Hepatocyte (in vitro differentiated cells): ENCODE results near the gene ALCAM. TPM values are rescaled to one million over a fixed set of nuclear protein-coding genes. Genes with fewer than 3 reads are reported as not detected.

Source experiments
- DNase-seq: peaks from one replicate; pipeline ENCODE4 v3.0.0-alpha.2; 2016; ENCODE audit warnings: low spot score
- H2AFZ ChIP-seq: fragments of 200-600 bp; sonication (generic); 2 replicates; pipeline ENCODE4 v1.6.0; 2016; ENCODE audit warnings: antibody characterized with exemption, mild to moderate bottlenecking
- H3K27ac ChIP-seq: fragments of 200-600 bp; sonication (generic); 2 replicates; pipeline ENCODE4 v1.5.1; 2016; ENCODE audit warnings: mild to moderate bottlenecking
- H3K27me3 ChIP-seq: fragments of 200-600 bp; sonication (generic); 2 replicates; pipeline ENCODE4 v1.6.1; 2016
- H3K36me3 ChIP-seq: fragments of 200-600 bp; sonication (generic); replicated peaks from 2 replicates; pipeline ENCODE4 v1.5.1; 2016; ENCODE audit warnings: low read depth; ENCODE audit not compliant: insufficient read depth
- H3K4me1 ChIP-seq: fragments of 200-600 bp; sonication (generic); 2 replicates; pipeline ENCODE4 v1.5.1; 2016; ENCODE audit warnings: mild to moderate bottlenecking, moderate library complexity; ENCODE audit not compliant: insufficient read depth
- H3K4me2 ChIP-seq: fragments of 200-600 bp; sonication (generic); 2 replicates; pipeline ENCODE4 v1.6.0; 2016
- H3K4me3 ChIP-seq: fragments of 200-600 bp; sonication (generic); 2 replicates; pipeline ENCODE4 v1.5.1; 2016; ENCODE audit warnings: mild to moderate bottlenecking
- H3K79me2 ChIP-seq: fragments of 200-600 bp; sonication (generic); 2 replicates; pipeline ENCODE4 v1.6.0; 2017; ENCODE audit warnings: mild to moderate bottlenecking
- H3K9me2 ChIP-seq: fragments of 200-600 bp; sonication (generic); replicated peaks from 2 replicates; pipeline ENCODE4 v1.6.0; 2017; ENCODE audit warnings: mild to moderate bottlenecking; ENCODE audit not compliant: insufficient read depth
- H3K9me3 ChIP-seq: fragments of 200-600 bp; sonication (generic); 2 replicates; pipeline ENCODE4 v1.5.1; 2016; ENCODE audit warnings: low read depth, mild to moderate bottlenecking
- H4K20me1 ChIP-seq: fragments of 200-600 bp; sonication (generic); 2 replicates; pipeline ENCODE4 v1.6.0; 2016; ENCODE audit warnings: mild to moderate bottlenecking; ENCODE audit not compliant: insufficient read depth, poor library complexity, severe bottlenecking
- CTCF ChIP-seq: fragments of 200-600 bp; sonication (generic); IDR thresholded peaks from 2 replicates; pipeline ENCODE4 v1.5.1; 2016; ENCODE audit warnings: antibody characterized with exemption, mild to moderate bottlenecking; ENCODE audit not compliant: poor library complexity
- EZH2 ChIP-seq: fragments of 200-600 bp; sonication (generic); IDR thresholded peaks from 2 replicates; pipeline ENCODE4 v1.6.1; 2016; ENCODE audit warnings: antibody characterized with exemption, mild to moderate bottlenecking, borderline replicate concordance
- EZH2phosphoT487 ChIP-seq: fragments of 200-600 bp; sonication (generic); IDR thresholded peaks from one replicate; pipeline ENCODE4 v1.6.1; 2018; ENCODE audit warnings: antibody characterized with exemption, mild to moderate bottlenecking, low read depth, moderate library complexity; ENCODE audit not compliant: unreplicated experiment, severe bottlenecking
- WGBS: methylation state at CpG from one replicate; pipeline ENCODE4 v1.1.6; 2016; ENCODE audit warnings: low lambda C conversion rate; ENCODE audit errors: missing lambda C conversion rate; 5-methylcytosine and 5-hydroxymethylcytosine counted together
- polyA plus RNA-seq: library from polyadenylated mRNA; unstranded; fragments of >200 nt; fragmentation: Nextera tagmentation; extraction: Ambion mirVana; gene quantifications from 2 replicates; pipeline ENCODE4 v1.2.1, GENCODE V29; 2016
- total RNA-seq: library from RNA; depleted of rRNA; stranded (reverse); fragments of >200 nt; gene quantifications from 2 replicates; pipeline ENCODE4 v1.2.3, GENCODE V29; 2014

The ALCAM gene
- total and polyA plus RNA-seq, 2 experiments from 2014 or later, result 58.0 to 134 TPM

DNA sequence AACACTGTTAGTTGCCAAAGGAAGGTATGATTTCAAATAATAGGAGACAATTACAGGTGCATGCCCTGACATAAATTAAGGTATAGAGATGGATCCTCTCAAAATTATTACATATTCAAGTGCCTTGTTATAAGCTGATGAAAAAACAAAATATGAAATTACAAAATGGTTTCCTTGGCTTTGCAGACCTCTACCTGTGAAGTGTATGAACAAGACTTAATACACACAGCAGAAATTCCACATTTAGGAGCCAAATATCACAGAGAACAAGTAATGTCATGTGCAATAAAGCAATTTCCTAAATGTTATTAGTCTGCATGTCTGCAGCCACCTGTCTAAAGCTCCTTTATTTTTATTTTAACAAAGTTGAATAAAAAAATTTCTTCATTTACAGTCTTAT lies 151.5 kb downstream of the ALCAM start:
- TF ChIP-seq EZH2phosphoT487 (no peak), EZH2 (no peak), CTCF (peak; percentile 22)
- H3K4me2 ChIP-seq, result no peak overlapping the region

GRCh38 chr3:105518806-105519418 lies 152.2 kb downstream of the ALCAM start:
- Histone ChIP-seq H3K9me3 (no peaks in the 10 kb centered on the region), H3K27ac (no peak overlapping the region), H3K4me1 (no peaks in the 10 kb centered on the region), H3K4me2 (no peak overlapping the region), H3K9me2 (no peaks in the 10 kb centered on the region), H4K20me1 (no peaks in the 10 kb centered on the region), H3K36me3 (no peaks in the 10 kb centered on the region), H2AFZ (no peak overlapping the region), H3K79me2 (no peaks in the 10 kb centered on the region), H3K4me3 (no peak overlapping the region), H3K27me3 (no peaks in the 10 kb centered on the region)
- DNase-seq, result peak; percentile 70
- WGBS, result 6% methylated on average over 4 of the region's 4 CpGs
- TF ChIP-seq EZH2phosphoT487 (no peak), CTCF (peak; percentile 70)

More for the DNA sequence above, 151.5 kb downstream of the ALCAM start:
- no peaks in the 10 kb centered on the region for H3K4me1 ChIP-seq
- H3K9me2 ChIP-seq, result no peaks in the 10 kb centered on the region
- no peak overlapping the region for H3K4me3 ChIP-seq
- H3K79me2 ChIP-seq, result no peaks in the 10 kb centered on the region
- H3K27ac ChIP-seq, result no peak overlapping the region
- H4K20me1 ChIP-seq, result no peaks in the 10 kb centered on the region
- no peak overlapping the region for H2AFZ ChIP-seq
- no peaks in the 10 kb centered on the region for H3K36me3 ChIP-seq
- no peaks in the 10 kb centered on the region for H3K9me3 ChIP-seq
- no peaks in the 10 kb centered on the region for H3K27me3 ChIP-seq
- DNase-seq, result no peak

- DNase-seq, result no peak
- Histone ChIP-seq H3K4me2 (no peak overlapping the region), H3K4me1 (no peaks in the 10 kb centered on the region), H3K27ac (no peak overlapping the region), H3K36me3 (no peaks in the 10 kb centered on the region), H3K9me3 (no peaks in the 10 kb centered on the region), H2AFZ (no peak overlapping the region), H3K9me2 (no peaks in the 10 kb centered on the region), H3K4me3 (no peak overlapping the region), H4K20me1 (no peaks in the 10 kb centered on the region), H3K27me3 (no peaks in the 10 kb centered on the region), H3K79me2 (no peaks in the 10 kb centered on the region)
- TF ChIP-seq CTCF (no peak), EZH2phosphoT487 (no peak), EZH2 (no peak)
- 96% methylated on average over 2 of the region's 2 CpGs for WGBS
Measured at GRCh38 chr3:105521770-105522169, 155.1 kb downstream of the ALCAM start.

- no peak for DNase-seq
- no peak overlapping the region for H3K4me2 ChIP-seq
- H3K9me3 ChIP-seq, result no peaks in the 10 kb centered on the region
- no peaks in the 10 kb centered on the region for H3K4me1 ChIP-seq
- no peak overlapping the region for H2AFZ ChIP-seq
- H3K79me2 ChIP-seq, result no peaks in the 10 kb centered on the region
- no peaks in the 10 kb centered on the region for H3K27me3 ChIP-seq
- TF ChIP-seq EZH2phosphoT487 (no peak), CTCF (no peak), EZH2 (no peak)
- WGBS, result 100% methylated on average over 1 of the region's 1 CpG
- H3K9me2 ChIP-seq, result no peaks in the 10 kb centered on the region
- H3K4me3 ChIP-seq, result no peak overlapping the region
- no peaks in the 10 kb centered on the region for H3K36me3 ChIP-seq
- H3K27ac ChIP-seq, result no peak overlapping the region
- no peaks in the 10 kb centered on the region for H4K20me1 ChIP-seq
Measured at GRCh38 chr3:105523501-105523900, 156.8 kb downstream of the ALCAM start.
